Prostate gland (tissue), 2 donors: ENCODE data around the gene RASSF5.

ENCODE experiments used
- CTCF ChIP-seq, 4 experiments: fragments of 200-600 bp in 2 of 4; fragments of 450-650 bp in 2 of 4; sonication (generic) in 2 of 4; IDR thresholded peaks; 1 replicate in 3 of 4; 2 replicates in 1 of 4; pipeline ENCODE4 v1.5.1; 2016 to 2019; ENCODE audit warnings: antibody characterized with exemption in 4 of 4, mild to moderate bottlenecking in 2 of 4, moderate library complexity in 2 of 4
- POLR2A ChIP-seq: fragments of 450-650 bp; IDR thresholded peaks from one replicate; pipeline ENCODE4 v1.6.1; 2016; ENCODE audit warnings: antibody characterized with exemption, mild to moderate bottlenecking
- POLR2AphosphoS5 ChIP-seq: sonication (generic); formaldehyde crosslinking; IDR thresholded peaks from one replicate; pipeline ENCODE4 v1.6.1; 2017; ENCODE audit warnings: antibody characterized with exemption

- no peak for TF ChIP-seq CTCF (IDR thresholded peaks at IDR 0.05)
- TF ChIP-seq POLR2A, result no peak
- TF ChIP-seq POLR2AphosphoS5, result no peak
Measured at GRCh38 chr1:206517784-206518183, 10.5 kb downstream of the RASSF5 start.
